Colon (tissue), 2 donors: ENCODE measurements around the gene FBXL7.

Experiments used
- FAIRE-seq: peaks from 2 replicates; lab custom pipeline; 2012; peaks lifted over from hg19 to GRCh38; lab: Jason Lieb, UNC
- donor health status: control.
- donor health status: control.

Gene FBXL7

DNA sequence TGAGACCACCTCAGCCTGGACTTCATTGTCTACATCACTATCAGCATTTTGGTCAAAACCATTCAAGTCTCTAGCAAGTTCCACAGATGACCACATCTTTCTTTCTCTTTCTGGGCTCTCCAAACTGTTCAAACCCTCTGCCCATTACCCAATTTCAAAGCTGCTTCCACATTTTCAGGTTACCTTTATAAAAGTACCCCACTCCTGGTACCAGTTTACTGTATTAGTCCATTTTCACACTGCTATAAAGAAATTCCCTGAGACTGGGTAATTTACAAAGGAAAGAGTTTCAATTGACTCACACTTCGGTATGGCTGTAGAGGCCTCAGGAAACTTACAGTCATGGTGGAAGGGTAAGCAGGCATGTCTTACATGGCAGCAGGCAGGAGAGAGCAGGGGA, 84.5 kb downstream of the FBXL7 start:
- FAIRE-seq, result no peak

DNA sequence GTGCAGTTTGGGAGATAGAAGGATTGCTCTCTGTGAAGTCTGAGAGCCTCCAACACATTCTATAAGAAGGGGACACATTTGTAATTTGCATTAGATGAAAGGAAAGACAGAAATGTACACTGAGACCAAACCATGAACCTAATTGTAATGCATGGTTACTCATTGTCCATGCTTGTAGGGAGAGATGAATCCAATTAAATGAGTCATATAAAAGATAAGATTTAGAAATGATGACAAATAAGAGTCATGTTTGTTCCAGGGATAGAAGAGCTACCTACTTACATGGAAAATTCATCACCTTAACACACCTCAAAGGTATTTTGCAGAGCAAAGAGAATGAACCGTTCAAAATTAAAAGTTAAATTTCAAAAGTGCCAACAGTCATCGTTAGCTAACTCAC, 85.1 kb downstream of the FBXL7 start:
- FAIRE-seq, result no peak

DNA sequence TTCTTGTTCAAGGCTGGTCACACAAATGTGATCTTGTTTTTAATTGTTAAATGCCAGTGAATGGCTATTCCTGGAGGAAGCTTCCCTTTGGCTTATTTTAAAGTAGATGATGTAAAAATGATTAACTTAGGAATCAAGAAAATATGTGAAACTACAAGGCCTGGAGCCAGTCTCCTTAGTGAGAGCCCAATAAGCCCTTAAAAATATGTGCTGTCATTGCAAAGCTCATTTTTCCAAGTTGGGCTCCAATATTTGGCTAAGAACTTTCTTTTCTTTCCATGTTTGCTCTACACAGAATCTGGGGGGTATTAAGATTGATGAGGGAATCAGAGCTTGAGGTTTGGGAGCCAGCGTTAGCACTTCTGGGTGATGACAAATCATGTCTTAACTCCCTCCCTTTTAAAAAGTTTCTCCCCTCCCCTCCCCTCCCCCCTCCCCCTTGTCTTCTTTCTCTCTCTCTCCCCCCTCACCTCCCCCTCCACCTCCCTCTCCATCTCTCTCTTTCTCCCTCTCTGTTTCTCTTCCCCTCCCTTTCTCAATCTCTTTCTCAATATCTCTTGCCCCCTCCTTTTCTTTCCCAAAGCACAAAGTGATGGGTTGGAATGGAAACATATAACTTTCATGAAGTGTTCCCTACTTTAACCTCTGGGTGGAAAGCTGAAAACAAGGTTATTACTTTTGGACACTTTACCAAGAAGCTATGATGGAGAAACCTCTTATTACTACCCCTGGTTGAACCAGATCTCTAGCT, 86.0 kb downstream of the FBXL7 start:
- FAIRE-seq, result no peak

DNA sequence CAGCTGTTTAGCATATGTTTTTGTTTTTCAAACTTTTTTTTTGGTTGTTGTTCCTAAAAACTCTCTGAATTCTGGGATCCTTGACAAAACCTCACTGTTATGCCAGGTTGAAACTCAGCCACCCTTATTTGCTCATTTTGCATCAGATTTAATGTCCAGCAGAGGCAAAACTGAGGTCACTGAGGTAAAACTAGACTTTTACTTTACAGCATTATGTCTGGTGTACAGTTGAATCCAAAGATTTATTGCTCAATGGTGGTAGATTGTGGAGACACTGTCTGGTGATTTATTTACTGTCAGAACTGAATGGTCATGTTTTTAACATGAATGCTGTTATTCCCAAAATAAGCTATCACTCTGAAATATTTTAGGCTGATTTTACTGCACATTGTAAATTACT, 87.9 kb downstream of the FBXL7 start:
- FAIRE-seq, result no peak

DNA sequence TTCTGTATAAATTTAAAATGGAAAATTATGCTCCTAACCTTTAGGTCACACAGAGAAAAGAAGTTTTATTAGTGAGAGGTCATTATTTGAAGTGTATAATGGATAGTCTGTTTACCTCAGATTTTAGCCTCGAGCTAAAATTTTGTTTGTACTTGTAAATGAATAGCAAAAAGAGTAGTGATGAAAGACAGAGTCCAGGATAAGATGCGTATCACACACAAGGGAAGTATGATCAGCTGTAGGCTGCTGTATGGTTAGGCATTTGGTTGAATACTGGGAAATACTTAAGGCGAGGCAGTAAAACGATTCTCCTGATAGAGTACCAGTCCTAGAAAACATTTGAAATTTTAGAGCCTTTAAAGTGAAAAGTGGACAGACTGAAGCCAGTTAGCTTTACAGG, 92.7 kb downstream of the FBXL7 start:
- no peak for FAIRE-seq

DNA sequence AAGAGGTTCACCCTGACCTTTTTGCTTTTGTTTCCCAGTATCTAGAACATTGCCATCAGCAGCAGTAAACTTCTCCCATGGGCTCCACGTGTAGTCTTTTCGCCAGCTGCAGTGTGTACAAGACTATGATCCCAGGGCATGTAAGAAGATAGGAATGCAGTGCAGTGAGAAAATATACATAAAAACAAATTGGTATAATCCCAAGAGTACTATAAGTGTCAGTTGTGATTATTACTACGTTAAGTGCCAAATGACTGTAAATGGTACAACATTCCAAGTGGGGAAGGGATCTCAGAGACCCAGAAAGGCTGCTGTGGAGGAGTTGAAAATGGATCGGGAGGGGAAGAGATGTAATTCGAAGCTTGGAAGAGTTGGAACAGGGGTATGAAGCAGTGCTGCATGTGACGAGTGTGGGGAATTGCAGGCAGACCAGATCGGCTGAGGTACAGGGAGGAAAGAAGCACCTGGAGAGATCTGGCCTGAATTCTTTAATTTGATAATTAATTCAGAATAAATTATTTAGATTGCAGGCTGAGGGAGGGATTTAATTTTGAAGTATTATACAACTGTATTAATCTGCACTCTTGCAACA, 95.1 kb downstream of the FBXL7 start:
- no peak for FAIRE-seq

DNA sequence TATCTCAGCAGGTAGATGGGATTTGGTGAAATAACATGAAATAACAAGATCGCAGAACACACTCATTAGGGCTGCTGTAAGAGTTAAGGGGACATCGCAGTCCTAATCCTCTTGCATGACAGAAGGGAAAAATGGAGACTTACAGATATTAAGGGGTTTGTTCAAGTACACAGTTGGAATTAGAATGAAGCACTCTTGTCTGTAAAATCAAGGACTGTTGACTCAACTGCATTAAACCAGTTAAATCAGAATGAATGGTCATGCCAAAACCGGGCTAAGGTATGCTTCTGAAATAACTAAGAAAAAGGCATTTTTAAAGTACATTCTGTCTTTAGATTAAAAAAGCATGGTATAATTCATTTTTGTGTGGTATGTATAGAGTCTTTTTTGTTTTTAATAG, 95.9 kb downstream of the FBXL7 start:
- FAIRE-seq, result no peak

DNA sequence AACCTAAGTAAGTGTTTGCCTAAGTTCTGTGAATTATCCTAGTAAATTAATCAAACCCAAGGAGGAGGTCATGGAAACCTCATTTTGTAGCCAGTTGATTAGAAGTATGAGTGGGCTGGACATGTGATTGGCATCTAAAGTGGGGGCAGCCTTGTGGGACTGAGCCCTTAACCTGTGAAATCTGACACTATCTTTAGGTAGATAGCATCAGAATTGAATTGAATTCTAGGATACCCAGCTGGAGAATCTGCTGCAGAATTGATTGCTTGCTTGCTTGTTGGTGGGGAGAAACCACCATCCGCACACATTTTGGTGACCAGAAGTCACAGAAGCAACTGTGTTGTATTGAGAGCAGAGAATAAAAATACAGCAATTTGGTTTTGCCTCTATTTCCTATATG, 97.0 kb downstream of the FBXL7 start:
- no peak for FAIRE-seq

DNA sequence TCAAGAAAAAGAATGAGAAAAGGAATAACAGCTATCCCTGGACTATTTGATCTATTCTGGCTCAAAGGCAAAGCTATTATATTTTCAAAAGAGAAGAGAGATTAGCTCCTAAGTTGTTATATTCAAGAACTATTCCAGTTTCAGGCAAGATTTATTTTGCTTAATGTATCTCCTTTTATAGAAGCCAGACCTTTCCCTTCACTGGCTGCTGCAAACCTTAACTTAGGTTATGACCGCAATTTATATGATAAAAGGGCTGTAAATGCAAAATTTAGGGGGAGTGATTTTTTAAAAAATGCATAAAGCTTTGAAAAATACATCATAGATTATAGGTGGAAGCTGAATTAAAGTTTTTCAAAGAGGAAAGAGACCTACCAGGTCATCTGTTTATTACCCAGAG, 97.8 kb downstream of the FBXL7 start:
- no peak for FAIRE-seq

DNA sequence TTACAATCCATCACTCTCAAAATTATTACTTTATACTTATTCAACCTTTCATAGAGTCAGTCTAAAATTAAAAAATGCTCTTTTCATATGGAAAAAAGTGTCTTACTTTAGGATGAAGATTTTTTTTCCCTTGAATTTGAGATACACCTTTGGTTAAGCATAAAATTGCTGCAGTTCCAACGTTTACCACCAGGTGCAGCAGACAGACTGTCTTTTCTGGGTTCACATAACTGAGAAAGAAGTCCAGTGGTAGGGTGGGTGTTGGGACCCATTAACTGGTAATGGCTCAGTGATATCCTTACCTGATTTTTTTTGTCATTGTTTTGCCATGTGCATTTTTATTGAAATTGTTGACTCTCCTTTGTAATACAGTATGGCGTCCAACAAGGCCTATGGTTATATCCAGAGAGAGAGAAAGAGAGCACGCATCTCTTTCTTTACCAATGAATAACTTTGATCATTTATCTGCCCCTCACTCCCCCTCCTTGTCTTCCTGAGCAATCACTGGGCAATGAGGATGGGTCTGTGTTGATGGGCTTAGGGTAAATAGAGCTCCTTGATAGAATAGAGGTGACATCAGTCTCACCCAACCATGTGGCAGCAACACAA, 98.4 kb downstream of the FBXL7 start:
- FAIRE-seq, result no peak

DNA sequence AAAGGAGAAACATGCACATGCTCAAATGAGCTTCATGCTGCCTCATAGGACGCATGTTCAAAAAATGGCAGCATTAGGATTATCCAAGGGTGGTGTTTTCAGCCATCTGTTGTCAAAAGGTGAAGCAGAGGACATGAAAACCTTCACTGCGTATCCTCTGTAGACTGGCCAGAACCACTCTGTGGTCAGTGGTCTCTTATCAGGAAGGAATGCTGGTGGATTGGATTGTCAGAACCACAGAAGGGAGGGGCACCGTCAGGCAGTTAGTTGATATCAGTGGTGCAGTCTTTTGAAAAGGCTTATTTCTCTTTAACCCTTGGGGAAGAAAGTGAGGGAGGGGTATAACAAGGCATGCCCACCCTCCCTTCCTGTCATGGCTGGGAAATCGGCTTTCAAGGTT, 100.1 kb downstream of the FBXL7 start:
- no peak for FAIRE-seq

DNA sequence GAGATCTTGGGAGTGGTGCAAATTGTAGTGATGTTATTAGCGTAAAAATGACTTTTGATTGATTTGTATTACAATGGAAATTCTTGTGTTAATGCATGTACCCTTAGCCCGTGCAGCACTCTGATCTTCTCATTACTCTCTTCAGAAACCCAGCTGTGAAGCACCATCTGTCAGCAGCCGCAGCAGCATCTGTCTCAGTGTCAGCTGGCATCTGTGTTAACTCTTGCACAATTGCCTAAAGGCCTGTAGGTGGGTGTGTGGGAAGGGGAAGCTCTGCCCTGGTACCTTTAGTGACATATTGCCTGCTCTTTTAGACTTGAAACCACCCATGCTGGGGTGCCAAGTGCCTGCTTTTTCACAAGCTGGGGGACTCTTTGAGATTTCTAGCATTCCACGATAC, 101.3 kb downstream of the FBXL7 start:
- FAIRE-seq, result no peak

DNA sequence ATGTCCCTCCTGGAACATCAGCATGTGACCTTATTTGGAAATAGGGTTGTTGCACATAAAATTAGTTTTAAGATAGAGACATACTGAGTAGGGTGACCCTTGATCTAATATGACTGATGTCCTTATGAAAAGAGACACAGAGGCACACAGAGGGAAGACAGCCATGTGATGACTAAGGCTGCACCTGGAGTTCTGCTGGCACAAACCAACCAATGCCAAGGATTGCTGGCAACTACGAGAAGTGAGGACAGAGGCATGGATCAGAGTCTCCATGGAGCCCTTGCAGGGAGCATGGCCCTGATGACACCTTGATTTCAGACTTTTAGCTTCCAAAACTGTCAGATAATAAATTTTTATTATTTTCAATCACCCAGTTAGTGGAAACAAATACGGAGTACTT, 101.9 kb downstream of the FBXL7 start:
- FAIRE-seq, result no peak

DNA sequence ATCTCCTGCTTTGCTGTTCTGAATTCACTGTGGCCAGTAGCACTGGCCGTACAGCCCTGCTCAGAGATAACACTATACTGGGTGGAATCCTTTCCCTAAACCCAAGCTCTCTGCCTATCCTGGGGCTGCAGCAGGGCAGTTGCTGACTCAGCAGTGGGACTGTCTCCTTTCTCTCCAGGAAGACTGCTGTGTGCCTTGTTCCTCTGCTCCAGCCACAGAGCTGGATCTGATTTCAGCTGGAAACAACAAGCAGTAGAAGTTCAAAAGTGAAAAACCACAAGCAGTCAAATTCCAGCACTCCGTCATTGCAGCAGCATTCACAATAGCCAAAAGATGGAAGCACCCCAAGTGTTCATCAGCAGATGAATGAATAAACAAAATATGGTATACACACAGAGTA, 105.0 kb downstream of the FBXL7 start:
- FAIRE-seq, result no peak

DNA sequence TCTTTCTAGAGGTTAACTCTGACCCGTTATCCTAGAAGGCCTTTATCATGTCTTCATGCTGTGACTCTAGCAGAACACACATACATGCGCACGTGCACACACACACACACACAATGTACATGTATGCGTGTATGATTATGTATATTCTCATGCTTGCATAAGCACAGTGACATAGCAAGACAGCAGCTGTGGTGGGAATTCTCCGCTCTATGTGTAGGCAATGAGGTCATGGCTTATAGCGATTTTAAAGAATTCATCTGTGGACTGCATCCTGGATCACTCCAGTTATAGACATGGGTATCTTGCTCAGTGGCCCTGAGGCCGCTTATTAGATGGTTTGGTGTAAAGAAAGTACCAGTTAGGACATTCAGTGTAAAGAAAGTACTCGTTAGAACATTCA, 106.2 kb downstream of the FBXL7 start:
- FAIRE-seq, result no peak

DNA sequence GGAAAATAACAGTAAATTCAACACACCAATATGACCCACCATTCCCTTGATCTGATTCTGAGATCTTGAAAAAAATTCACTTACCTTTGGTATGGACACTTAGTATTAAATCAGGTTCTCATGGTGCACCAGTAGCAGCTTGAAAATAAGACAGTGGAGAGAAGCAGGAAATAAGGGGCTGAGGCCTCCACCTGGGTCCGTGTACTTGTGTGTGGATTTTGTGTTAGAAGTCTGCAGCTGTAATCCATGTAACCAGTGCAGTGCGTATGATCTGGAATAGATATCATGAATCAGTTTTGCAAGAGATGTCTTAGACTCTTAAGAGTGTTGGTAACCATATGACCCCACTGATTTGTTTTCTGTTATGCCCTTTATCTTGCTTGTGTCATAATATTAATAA, 107.1 kb downstream of the FBXL7 start:
- no peak for FAIRE-seq

DNA sequence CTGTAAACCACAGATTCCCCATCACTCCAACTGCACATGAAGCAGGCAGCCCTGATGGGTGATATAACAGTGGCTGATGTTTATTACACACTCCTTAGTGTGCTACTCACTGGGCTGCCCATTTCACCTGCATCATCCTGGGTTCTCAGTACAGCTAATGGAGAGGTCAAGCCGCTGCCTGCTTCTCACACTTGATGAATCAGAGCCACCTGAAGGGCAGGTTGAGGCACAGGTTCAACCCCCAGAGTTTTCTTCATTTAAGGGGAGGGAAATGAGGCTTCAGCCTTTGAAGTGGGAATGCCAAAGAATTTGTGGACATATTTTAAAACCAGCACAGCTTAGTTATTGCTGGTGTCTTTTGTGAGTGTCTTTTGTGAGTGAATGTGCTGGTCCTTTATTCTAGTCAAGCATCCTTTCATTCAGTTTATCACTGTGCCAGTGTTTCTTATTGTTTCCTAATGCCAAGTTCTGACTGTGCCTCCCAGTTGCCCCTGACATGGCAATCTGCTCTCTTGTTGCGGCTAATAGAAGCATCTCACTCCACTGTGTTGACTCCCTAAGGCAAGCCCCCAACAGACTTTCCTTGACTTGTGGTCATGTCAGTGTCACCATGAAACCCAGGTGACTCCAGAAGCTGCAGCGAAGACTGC, 109.2 kb downstream of the FBXL7 start:
- no peak for FAIRE-seq

DNA sequence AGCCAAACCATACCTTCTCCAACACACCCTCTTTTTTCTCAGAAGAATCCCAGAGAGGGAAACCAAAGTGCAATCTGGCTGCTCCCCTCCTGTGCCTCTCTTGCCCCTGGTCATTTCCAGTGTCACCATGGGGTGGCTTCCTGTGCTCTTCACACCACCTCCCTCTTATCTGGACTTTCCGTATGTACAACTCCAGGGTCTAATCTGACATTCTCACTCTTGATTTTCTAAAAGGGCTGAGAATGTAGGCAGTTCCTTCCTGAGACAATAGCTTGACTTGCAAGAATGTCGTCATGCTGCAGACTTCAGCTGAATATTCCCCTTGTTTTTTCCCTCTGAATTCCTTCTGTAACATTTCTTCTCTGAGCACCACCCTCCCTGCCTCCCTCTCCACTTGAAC, 110.2 kb downstream of the FBXL7 start:
- FAIRE-seq, result no peak

DNA sequence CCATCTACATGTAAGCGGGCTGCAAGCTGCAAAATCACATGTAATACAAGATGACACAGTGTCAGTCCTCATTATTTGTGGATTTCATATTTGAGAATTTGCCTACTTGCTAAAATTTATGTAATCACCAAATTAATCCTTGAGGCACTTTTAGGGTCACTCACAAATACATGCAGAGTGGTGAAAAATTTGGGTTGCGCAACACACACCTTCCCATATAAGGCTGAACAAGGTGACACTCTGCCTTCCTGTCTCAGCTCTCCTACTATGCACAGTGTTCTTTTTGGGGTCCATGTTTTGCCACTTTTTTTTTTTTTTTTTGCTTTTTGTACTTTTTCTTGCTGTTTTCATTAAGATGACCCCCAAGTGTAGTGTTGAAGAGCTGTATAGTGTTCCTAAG, 111.0 kb downstream of the FBXL7 start:
- FAIRE-seq, result no peak

DNA sequence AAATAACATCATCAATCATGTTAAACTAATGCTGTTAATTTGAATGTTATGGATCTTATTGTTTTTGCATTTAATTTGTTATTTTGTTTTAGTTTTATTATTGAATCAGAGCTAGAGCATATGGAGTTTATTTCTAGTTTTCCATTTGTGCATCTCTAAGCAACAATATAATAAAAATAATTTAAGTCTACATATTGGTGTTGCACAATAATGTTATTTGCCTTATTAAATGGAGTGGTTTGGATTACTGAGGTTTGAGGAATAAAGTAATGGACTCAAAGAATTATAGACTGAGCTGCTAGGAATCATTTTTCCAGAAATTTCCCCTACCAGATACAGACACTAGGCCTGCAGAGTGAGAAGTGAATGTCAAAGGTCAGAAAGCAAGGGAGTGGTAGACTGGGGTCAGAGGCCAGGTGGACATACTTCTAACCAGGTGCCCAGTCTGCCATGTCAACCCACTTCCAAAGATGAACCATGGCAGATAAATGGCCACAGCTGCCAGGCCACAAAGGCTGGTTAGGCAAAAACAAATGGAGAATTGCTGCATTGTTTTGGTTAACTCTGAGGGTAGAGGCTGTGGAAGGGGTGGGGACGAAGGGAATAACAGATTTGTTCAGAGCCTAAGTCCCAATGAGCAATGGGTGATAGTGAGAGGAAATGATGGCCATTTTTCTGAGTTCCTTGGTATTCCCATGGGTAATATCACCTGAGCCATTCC, 113.1 kb downstream of the FBXL7 start:
- FAIRE-seq, result no peak

DNA sequence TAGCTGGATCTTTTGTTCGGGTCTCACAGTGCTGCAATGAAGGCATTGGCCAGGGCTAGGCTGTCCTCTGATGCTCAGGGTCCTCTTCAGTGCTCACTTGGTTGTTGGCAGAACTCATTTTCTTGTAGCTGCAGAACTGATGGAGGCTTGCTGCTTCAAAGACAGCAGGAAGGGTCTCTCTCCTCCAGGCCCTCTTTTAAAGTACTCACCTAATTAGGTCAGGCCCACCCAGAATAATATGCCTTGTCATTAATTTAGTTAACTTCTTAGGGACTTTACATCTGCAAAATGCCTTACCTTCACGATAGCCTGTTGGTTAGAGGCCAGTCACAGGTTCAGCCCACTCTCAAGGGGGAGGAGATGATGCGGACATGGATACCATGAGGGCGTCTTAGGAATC, 114.7 kb downstream of the FBXL7 start:
- no peak for FAIRE-seq

DNA sequence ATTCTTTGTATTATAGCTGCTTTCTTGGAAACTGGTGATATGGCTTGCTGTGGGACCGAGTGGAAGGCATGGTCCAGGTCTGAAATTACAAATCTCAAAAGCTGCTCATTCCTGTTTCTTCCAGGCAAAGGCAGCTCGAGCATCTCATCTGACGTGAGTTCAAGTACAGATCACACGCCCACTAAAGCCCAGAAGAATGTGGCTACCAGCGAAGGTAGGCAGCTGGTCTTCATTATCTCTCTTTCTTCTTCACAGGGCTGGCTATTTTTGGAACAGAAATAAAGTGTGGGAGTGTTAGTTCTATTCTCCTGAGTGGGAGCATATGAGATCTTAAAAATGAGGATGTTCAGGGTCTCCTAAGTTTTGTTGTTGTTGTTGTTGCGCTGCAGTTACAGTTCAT, 115.9 kb downstream of the FBXL7 start:
- FAIRE-seq, result no peak

DNA sequence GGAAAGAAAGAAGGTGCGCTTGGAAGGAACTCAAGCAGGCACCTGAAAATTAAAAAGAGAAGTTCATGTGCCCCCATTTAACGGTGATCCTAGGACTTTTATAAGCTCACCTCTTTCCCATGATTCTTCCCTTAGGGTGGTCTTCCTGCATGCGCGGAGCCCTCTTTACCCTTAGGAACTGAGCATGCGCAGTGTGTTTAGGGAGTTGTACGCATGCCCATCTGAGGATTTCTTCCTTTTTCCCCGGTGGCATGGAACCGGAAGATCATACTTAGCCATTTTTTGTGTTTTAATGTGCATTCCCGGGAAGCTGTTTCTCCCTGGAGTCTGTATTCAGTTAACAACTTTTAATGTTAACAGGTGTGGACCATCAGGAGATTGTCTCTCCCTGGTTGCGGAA, 119.0 kb downstream of the FBXL7 start:
- no peak for FAIRE-seq
